ES-I3 (cell line): ENCODE measurements around the gene POLR2F.

Experiments
- H3K36me3 ChIP-seq: 2 replicates; pipeline ENCODE4 v1.6.1; 2013; ENCODE audit warnings: mild to moderate bottlenecking, low read length, control low read depth, moderate library complexity; ENCODE audit not compliant: insufficient read depth
- H3K4me1 ChIP-seq: 2 replicates; pipeline ENCODE4 v1.6.1; 2013; ENCODE audit warnings: mild to moderate bottlenecking, control low read depth, low read length; ENCODE audit not compliant: insufficient read depth
- H3K9ac ChIP-seq: 2 replicates; pipeline ENCODE4 v1.6.1; 2013; ENCODE audit warnings: low read depth, mild to moderate bottlenecking, low read length, moderate library complexity
- H3K9me3 ChIP-seq: 2 replicates; pipeline ENCODE4 v1.6.1; 2013; ENCODE audit warnings: mild to moderate bottlenecking, low read length, moderate library complexity; ENCODE audit not compliant: control insufficient read depth, insufficient read depth

POLR2F gene

DNA sequence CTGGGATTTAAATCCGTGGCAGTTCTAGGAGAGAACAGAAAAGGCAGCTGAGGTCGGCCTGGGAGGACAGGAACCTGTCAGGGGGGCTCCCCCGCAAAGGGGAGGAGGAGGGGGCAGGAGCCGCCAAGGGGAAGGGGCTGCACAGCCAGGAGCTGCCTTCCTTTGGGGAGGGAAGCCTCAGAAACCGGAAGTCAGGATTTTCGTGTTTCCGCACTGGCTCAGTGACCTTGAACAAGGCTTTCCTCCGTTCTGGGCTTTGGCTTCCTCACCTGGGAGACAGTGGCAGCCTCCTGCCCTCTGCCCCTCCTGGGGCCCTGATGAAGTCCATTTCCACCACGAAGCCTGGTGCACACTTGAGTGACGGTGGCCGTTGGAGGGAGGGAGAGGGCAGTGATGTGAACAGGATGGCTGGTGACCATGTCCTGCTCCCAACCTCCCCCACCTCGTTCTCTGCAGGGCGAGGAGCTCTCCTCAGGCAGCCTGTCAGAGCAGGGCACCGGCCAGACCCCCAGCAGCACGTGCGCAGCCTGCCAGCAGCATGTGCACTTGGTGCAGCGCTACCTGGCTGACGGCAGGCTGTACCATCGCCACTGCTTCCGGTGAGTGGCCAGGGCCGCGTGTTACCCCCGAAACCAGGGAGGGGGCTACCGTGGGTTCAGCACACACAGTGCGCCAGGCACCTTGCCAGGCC, 34.8 kb upstream of the POLR2F start:
- H3K36me3 ChIP-seq: peaks cover 21% of the 10 kb centered on the region
- no peaks in the 10 kb centered on the region for H3K9me3 ChIP-seq
- no peak overlapping the region for H3K9ac ChIP-seq
- no peaks in the 10 kb centered on the region for H3K4me1 ChIP-seq

DNA sequence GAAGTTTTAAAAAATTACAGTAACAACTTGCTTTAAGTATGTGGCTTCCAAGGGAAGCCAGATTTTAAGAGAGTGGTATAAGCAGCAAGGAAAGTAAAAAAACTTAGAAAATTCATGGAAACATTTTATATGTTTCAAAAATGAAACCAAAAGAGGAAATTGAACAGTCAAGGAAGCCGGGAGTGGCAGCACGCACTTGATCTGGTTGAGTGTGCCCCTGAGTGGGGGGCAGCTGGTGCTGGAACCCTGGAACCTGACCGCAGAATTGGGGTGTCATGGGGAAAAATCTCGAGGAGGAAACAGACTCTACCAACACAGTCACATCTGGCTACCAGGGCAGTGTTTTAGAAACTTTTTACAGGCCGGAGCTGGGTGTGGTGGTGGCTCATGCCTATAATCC, 33.4 kb upstream of the POLR2F start:
- Histone ChIP-seq H3K9ac (no peak overlapping the region), H3K36me3 (peaks cover 18% of the 10 kb centered on the region), H3K4me1 (no peaks in the 10 kb centered on the region), H3K9me3 (no peaks in the 10 kb centered on the region)

DNA sequence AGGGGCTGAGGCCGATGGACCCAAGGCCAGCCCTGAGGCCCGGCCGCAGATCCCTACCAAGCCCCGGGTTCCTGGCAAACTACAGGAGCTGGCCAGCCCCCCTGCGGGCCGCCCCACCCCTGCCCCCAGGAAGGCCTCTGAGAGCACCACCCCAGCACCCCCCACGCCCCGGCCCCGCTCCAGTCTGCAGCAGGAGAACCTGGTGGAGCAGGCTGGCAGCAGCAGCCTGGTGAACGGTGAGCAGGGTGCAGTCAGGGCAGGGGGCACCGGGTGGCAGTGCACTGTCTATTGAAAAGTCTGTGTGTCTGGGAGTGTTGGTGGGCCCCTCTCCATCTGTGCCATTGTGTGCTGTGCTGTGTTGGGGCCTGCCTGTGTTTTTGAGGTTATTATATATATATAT, 31.3 kb upstream of the POLR2F start:
- Histone ChIP-seq H3K36me3 (peaks cover 9% of the 10 kb centered on the region), H3K4me1 (no peaks in the 10 kb centered on the region), H3K9ac (no peak overlapping the region), H3K9me3 (no peaks in the 10 kb centered on the region)

DNA sequence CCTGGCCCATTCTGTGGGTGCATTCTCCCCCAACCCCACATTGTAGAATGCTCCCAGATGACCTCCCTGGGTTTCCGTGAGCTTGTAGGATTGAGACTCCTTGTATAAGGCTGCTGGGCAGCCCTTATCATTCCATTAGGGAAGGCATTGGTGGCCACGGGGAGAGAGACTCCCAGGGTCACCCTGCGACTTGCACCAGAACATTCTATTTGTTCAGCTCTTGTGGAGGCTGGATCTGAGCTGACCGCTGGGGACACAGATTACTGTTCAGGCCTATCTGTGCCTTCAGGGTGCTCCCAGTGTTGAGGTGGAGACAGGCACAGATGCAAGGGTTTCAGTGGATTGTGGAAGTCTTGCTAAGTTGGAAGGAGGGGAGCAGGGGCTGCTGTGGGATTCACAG, 29.6 kb upstream of the POLR2F start:
- H3K36me3 ChIP-seq: peaks cover 2% of the 10 kb centered on the region
- no peaks in the 10 kb centered on the region for H3K9me3 ChIP-seq
- H3K9ac ChIP-seq: no peak overlapping the region
- H3K4me1 ChIP-seq: no peaks in the 10 kb centered on the region

DNA sequence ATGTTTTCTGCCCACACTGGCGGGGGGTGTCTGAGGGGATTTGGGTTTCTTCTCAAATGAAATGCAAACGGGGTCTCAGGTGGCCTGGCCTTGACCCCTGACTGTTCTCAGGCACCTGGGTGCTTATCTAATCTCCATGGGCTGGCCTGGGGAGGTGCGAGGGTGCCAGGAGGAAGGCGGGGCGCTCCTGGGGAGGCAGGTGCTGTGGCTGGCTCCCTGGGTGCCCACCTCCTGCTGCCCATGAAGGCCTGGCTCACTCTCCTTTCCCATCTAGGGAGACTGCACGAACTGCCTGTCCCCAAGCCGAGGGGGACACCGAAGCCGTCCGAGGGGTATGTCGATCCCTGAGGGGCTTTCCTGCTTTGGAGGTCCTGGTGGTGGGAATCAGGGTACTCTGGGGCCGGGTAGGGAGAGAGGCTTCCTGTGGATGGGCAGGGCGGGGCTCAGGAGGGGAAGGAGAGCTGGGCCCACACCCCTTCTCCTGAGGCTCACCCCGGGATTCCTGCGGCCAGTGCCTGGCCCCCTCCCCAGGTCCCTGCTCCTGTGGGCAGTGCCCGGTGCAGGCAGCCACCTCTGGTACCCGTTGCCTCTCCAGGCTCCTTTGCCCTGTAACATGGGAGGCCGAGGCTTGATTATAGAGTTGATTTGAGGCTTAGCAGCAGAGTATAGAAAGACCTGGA, 29.0 kb upstream of the POLR2F start:
- peaks cover 2% of the 10 kb centered on the region; the same call in 1 of the 2 replicates for H3K36me3 ChIP-seq

DNA sequence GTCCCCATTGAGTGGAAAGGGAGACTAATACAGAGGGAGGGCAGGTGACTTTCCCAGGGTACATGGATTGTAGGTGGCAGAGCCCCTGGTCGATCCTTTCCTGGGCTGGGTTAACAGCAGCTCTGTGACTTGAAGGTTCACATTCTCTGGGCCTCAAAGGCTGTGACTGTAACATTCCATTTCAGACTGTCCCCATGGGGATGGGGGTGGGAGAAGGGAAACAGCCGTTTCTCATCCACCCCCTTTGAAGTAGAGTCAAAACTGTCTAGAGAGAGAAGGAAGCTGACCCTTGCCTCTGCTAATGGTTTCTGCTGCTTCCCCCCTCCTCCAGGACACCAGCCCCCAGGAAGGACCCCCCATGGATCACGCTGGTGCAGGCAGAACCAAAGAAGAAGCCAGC, 28.2 kb upstream of the POLR2F start:
- no peak overlapping the region for H3K9ac ChIP-seq
- no peaks in the 10 kb centered on the region for H3K4me1 ChIP-seq
- H3K36me3 ChIP-seq: no peaks in the 10 kb centered on the region; the same call in 1 of the 2 replicates
- H3K9me3 ChIP-seq: no peaks in the 10 kb centered on the region

More for the DNA sequence above, 29.0 kb upstream of the POLR2F start:
- Histone ChIP-seq H3K4me1 (no peaks in the 10 kb centered on the region), H3K9ac (no peak overlapping the region), H3K9me3 (no peaks in the 10 kb centered on the region)

DNA sequence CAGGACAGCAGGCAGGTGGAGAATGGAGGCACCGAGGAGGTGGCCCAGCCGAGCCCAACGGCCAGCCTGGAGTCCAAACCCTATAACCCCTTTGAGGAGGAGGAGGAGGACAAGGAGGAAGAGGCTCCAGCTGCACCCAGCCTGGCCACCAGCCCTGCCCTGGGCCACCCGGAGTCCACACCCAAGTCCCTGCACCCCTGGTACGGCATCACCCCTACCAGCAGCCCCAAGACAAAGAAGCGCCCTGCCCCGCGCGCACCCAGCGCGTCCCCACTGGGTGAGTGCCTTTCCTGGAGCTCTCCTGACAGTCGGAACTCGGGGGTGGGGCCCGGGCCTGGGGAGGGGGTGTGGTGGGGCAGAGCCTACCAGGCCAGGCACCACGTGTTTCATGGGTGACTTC, 27.7 kb upstream of the POLR2F start:
- Histone ChIP-seq H3K9ac (no peak overlapping the region), H3K36me3 (no peaks in the 10 kb centered on the region; the same call in 1 of the 2 replicates), H3K4me1 (no peaks in the 10 kb centered on the region), H3K9me3 (no peaks in the 10 kb centered on the region)

DNA sequence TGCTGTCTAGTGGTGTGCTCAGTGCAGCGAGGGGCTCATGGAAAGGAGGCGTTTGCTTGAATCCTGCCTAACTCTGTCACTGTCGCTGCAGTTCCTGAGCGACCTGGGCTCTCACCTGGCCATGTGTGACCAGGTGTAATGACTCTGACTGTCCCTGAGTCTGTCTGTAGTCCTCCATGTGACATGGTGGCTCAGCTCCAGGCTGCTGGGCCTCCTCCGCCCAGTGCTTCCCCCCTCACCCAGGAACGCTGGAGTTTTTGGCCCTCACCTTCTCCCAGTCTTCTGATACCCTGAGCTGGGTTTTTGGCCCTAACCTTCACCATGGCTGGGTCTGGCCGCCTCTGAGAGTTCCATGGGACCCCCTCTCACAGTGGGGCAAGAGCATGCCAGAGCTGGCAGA, 27.1 kb upstream of the POLR2F start:
- Histone ChIP-seq H3K36me3 (no peaks in the 10 kb centered on the region; the same call in 1 of the 2 replicates), H3K4me1 (no peaks in the 10 kb centered on the region), H3K9ac (no peak overlapping the region), H3K9me3 (no peaks in the 10 kb centered on the region)

DNA sequence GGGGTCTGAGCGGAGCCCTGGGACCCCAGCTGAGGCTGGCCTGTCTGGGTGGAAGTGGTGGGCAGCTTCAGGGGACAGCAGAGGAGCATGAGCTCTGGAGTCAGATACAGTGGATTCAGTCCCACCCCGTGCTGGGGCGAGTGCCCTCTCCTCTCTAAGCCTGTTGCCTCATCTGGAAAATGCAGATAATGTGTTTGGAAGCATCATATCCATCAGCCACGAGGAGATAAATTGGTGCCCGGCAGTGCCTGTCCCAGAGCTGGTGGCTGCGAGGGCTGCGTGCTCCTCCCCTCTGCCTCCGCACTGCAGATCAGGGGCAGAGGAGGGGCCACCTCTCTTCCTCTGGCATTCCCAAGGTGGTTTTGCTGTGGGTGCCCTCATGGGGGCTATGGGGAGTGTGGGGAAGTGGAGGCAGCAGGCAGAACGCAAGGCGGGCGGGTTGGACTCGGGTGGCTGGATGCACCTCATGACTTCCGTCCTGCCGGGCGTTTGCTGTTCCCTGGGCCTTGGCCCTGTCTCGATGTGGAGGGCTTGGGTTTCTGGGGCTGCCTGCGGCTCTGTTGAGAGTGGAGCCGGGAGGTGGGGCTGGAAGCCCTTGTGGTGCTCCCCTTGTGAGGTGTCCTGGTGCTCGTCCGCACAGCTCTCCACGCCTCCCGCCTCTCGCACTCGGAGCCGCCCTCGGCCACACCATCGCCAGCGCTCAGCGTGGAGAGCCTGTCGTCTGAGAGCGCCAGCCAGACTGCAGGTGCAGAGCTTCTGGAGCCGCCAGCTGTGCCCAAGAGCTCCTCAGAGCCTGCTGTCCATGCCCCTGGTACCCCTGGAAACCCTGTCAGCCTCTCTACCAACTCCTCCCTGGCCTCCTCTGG, 26.5 kb upstream of the POLR2F start:
- H3K9me3 ChIP-seq: no peaks in the 10 kb centered on the region
- H3K36me3 ChIP-seq: no peaks in the 10 kb centered on the region; the same call in 1 of the 2 replicates
- no peak overlapping the region for H3K9ac ChIP-seq
- no peaks in the 10 kb centered on the region for H3K4me1 ChIP-seq

DNA sequence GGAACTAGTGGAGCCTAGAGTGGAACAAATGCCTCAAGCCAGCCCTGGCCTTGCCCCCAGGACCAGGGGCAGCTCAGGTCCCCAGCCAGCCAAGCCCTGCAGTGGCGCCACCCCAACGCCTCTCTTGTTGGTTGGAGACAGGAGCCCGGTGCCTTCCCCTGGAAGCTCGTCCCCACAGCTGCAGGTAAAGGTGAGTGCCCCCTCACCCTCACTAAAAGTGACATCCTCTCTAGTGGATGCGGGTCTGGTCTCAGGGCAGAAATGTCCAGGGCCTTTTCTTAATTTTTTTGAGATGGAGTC, 25.9 kb upstream of the POLR2F start:
- Histone ChIP-seq H3K9me3 (no peaks in the 10 kb centered on the region), H3K4me1 (no peaks in the 10 kb centered on the region), H3K36me3 (no peaks in the 10 kb centered on the region; the same call in 1 of the 2 replicates), H3K9ac (no peak overlapping the region)

DNA sequence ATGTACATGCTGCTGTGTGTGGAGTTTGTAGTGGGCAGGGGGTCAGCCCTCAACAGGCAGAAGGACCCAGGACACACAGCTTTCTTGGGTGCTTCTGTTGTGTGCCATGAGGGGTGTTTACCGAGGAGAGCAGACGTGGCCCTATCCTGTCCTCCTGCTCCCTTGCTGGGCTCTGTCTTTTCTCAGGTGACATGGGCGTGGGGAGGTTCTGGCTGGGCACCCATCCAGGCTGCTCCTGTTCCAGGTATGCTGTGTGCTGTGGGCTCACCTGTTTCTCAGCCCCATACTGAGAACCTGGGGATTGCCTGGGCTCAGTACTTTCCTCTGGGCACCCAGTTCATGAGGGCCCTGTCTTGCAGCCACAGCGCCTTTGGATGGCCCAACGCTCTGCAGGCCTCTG, 24.1 kb upstream of the POLR2F start:
- Histone ChIP-seq H3K9ac (no peak overlapping the region), H3K36me3 (no peaks in the 10 kb centered on the region; the same call in 1 of the 2 replicates), H3K9me3 (no peaks in the 10 kb centered on the region), H3K4me1 (no peaks in the 10 kb centered on the region; the same call in 1 of the 2 replicates)

DNA sequence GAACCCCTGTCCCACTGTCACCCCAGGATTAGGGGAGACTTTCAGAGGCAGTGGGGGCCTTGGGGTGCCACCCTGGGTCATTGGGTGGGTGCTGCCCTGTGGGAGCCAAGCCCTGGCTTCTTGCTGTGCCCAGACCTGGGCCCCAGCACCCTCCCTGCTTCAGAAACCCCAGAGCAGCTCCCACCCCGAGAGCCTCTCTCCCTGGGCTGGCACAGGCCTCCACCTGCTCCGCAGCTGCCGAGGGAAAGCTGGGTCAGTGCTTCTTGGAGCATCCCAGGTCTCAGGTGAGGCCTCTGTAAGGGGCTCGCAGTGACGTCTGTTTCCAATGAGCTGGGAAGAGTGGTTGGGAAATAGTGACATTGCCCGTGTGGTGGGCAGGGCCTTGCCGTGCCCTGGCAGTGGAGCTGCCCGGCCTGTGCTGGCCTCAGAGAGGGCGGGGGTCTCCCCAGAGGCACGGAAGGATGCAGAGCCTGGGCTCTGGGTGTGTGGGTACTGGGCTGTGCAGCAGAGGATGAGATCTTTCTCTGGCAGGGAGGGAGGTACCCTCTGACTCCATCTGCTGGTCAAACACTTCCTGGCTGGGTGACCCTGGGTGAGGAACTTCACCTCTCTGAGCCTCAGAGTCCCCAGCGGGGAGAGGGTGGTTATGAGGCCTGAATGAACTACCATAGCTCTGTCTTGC, 23.1 kb upstream of the POLR2F start:
- no peaks in the 10 kb centered on the region; the same call in 1 of the 2 replicates for H3K4me1 ChIP-seq
- H3K9ac ChIP-seq: no peak overlapping the region
- H3K36me3 ChIP-seq: no peaks in the 10 kb centered on the region; the same call in 1 of the 2 replicates
- no peaks in the 10 kb centered on the region for H3K9me3 ChIP-seq

DNA sequence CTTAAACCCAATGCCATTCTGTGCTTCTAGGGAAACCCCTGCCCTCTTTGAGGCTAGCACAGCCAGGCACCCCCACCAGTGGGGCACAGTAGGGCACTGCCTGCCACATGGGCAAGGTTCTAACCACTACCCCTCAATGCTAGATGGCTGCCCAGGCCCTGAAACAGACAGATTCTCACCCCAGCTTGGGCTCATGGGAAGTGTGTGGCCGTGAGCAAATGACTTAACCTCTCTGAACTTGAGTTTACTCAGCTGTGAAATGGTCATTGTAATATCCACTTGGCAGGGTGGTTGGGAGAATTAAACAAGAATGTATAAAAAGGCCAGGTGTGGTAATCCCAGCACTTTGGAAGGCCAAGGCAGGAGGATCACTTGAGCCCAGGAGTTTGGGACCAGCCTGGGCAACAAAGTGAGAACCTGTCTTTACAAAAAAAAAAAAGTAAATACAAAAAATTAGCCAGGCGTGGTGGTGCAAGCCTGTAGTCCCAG, 22.5 kb upstream of the POLR2F start:
- H3K4me1 ChIP-seq: no peaks in the 10 kb centered on the region; the same call in 1 of the 2 replicates
- H3K9me3 ChIP-seq: no peaks in the 10 kb centered on the region
- no peaks in the 10 kb centered on the region; the same call in 1 of the 2 replicates for H3K36me3 ChIP-seq
- no peak overlapping the region for H3K9ac ChIP-seq

DNA sequence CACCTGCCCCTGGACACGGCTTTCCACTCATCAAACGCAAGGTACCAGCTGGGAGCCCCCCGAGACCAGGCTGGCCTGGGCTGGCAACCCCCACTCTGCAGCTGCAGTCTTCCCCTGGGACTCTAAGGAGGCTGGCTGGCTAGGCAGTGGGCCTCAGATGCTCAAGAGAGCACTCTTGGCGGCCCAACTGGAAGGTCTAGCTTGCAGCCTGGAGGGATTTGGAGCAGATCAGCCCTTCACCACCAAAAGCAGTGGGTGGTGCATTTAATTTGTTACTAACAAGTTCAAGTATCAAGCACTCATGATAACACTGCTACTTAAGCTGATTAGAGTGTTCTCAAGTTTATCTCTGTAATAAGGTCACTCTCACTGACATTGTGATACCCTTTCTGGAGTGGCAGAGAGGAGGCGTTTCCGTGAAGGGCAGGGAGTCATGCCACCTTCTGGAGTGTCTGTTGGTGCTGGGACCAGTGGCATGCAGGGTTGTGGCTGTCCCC, 21.6 kb upstream of the POLR2F start:
- H3K9me3 ChIP-seq: no peaks in the 10 kb centered on the region
- no peak overlapping the region for H3K9ac ChIP-seq
- H3K4me1 ChIP-seq: no peaks in the 10 kb centered on the region; the same call in 1 of the 2 replicates
- no peaks in the 10 kb centered on the region; the same call in 1 of the 2 replicates for H3K36me3 ChIP-seq
